ENCODE data around the gene ATP5F1D. TPM values are rescaled to one million over a fixed set of nuclear protein-coding genes. Genes with fewer than 3 reads are reported as not detected.

Gene ATP5F1D
- total and polyA plus RNA-seq, 2 of the 13 experiments (the other 11 are each of a cell fraction or from before 2014, with no cell fraction given): 39.4 to 78.7 TPM

DNA sequence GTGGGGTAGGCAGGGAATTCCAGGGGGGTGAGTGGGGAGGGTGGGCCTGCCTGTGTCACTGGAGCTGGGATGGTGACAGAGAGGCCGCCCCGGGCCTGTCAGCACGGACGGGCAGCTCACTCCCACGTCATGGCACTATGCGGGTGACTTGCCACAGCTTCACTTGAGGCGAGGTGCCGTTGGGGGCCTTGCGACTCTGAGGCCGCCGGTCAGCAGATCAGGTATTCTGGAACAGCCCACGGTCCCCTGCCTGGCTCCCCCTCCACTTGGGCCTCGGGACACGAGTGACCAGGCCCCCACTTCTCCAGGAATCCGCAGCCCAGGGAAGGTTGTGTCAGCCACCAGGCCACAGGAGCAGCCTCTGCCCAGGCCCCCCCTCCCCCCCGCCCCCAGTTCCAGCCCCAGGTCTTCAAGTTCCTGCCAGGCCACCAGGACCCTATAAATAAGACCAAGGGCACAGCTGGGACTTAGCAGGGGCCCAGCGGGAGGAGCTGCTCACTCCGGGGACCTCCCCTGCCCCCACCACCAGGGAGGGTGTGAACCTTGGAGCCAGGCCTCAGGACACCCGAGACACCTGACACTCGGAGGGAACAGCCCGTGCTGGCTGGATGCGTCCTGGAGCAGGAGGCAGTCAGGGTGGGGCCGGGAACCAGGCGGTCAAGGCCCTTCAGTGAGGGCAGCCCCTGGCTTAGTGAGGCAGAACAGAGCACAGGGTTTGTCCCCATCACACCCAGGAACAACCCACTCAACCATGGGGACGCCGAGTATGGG is 4.1 kb downstream of the ATP5F1D start (continued):
- no peak for TF ChIP-seq FIP1L1 (IDR thresholded peaks at IDR 0.05; ENCODE audit: borderline replicate concordance, insufficient read depth, low read depth, low read length)
- TF ChIP-seq REXO4 (CRISPR knock-in tag; IDR thresholded peaks at IDR 0.05; ENCODE audit: borderline replicate concordance): no peak
- TF ChIP-seq ZNF354B (CRISPR knock-in tag; IDR thresholded peaks at IDR 0.05): no peak
- TF ChIP-seq ZNF772 (CRISPR knock-in tag; IDR thresholded peaks at IDR 0.05): peak; percentile 3; the same call in 1 of the 2 replicates
- TF ChIP-seq, protein P1, sequence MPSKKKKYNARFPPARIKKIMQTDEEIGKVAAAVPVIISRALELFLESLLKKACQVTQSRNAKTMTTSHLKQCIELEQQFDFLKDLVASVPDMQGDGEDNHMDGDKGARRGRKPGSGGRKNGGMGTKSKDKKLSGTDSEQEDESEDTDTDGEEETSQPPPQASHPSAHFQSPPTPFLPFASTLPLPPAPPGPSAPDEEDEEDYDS (CRISPR knock-in tag; IDR thresholded peaks at IDR 0.05): peak; percentile 47; the same call in 1 of the 2 replicates
- TF ChIP-seq ZSCAN9 (CRISPR knock-in tag; IDR thresholded peaks at IDR 0.05; ENCODE audit: borderline replicate concordance): no peak
- no peak for TF ChIP-seq CCDC6 (CRISPR knock-in tag; IDR thresholded peaks at IDR 0.05)
- no peak for TF ChIP-seq YY1 (IDR thresholded peaks at IDR 0.05; ENCODE audit: insufficient read depth, insufficient replicate concordance, low read depth, low read length)
- TF ChIP-seq SYNCRIP (IDR thresholded peaks at IDR 0.05; ENCODE audit: insufficient read depth, low read depth, low read length): no peak
- no peak for TF ChIP-seq CBX5 (CRISPR knock-in tag; IDR thresholded peaks at IDR 0.05; ENCODE audit: borderline replicate concordance)
- no peak for TF ChIP-seq TRIM24 (CRISPR knock-in tag; IDR thresholded peaks at IDR 0.05)
- TF ChIP-seq BCL6 (CRISPR knock-in tag; IDR thresholded peaks at IDR 0.05): peak; percentile 42; the same call in 1 of the 2 replicates
- no peak for TF ChIP-seq MAFK (conservative IDR thresholded peaks at IDR 0.05 in 1 of 2, IDR thresholded peaks at IDR 0.05 in 1 of 2; ENCODE audit: low read length in 2 of 2)
- no peak for TF ChIP-seq ZNF530 (CRISPR knock-in tag; IDR thresholded peaks at IDR 0.05; ENCODE audit: low read depth)
- no peak for TF ChIP-seq YEATS4 (CRISPR knock-in tag; IDR thresholded peaks at IDR 0.05; ENCODE audit: borderline replicate concordance)
- TF ChIP-seq ZC3H4 (CRISPR knock-in tag; IDR thresholded peaks at IDR 0.05; ENCODE audit: borderline replicate concordance): no peak
- TF ChIP-seq, protein P2, sequence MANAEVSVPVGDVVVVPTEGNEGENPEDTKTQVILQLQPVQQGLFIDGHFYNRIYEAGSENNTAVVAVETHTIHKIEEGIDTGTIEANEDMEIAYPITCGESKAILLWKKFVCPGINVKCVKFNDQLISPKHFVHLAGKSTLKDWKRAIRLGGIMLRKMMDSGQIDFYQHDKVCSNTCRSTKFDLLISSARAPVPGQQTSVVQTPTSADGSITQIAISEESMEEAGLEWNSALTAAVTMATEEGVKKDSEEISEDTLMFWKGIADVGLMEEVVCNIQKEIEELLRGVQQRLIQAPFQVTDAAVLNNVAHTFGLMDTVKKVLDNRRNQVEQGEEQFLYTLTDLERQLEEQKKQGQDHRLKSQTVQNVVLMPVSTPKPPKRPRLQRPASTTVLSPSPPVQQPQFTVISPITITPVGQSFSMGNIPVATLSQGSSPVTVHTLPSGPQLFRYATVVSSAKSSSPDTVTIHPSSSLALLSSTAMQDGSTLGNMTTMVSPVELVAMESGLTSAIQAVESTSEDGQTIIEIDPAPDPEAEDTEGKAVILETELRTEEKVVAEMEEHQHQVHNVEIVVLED (CRISPR knock-in tag; IDR thresholded peaks at IDR 0.05; ENCODE audit: borderline replicate concordance): 0 out of 2 replicates have a peak, but pooled peaks have one; percentile 9
- TF ChIP-seq, protein P3, sequence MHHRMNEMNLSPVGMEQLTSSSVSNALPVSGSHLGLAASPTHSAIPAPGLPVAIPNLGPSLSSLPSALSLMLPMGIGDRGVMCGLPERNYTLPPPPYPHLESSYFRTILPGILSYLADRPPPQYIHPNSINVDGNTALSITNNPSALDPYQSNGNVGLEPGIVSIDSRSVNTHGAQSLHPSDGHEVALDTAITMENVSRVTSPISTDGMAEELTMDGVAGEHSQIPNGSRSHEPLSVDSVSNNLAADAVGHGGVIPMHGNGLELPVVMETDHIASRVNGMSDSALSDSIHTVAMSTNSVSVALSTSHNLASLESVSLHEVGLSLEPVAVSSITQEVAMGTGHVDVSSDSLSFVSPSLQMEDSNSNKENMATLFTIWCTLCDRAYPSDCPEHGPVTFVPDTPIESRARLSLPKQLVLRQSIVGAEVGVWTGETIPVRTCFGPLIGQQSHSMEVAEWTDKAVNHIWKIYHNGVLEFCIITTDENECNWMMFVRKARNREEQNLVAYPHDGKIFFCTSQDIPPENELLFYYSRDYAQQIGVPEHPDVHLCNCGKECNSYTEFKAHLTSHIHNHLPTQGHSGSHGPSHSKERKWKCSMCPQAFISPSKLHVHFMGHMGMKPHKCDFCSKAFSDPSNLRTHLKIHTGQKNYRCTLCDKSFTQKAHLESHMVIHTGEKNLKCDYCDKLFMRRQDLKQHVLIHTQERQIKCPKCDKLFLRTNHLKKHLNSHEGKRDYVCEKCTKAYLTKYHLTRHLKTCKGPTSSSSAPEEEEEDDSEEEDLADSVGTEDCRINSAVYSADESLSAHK (CRISPR knock-in tag; IDR thresholded peaks at IDR 0.05; ENCODE audit: borderline replicate concordance): no peak
- TF ChIP-seq SP2 (CRISPR knock-in tag; IDR thresholded peaks at IDR 0.05): no peak; the same call in 1 of the 2 replicates
- TF ChIP-seq ZNF180 (CRISPR knock-in tag; IDR thresholded peaks at IDR 0.05; ENCODE audit: borderline replicate concordance, low read depth): no peak

Data from HepG2 (cell line).